Prostate gland (tissue), 2 donors: ENCODE data around the gene ALX3. TPM values are rescaled to one million over a fixed set of nuclear protein-coding genes. Genes with fewer than 3 reads are reported as not detected.

Experiments used
- DNase-seq: peaks from one replicate; pipeline ENCODE4 v3.0.0-alpha.2; 2019; ENCODE audit warnings: low spot score
- H3K27ac ChIP-seq, 2 donors: fragments of 200-600 bp; sonication (generic); 2 replicates each; pipeline ENCODE4 v1.5.1; 2017 to 2019
- H3K27me3 ChIP-seq: fragments of 200-600 bp; sonication (generic); replicated peaks from 2 replicates; pipeline ENCODE4 v1.5.1; 2019; ENCODE audit not compliant: insufficient read depth
- H3K36me3 ChIP-seq, 2 donors: fragments of 200-600 bp; sonication (generic); 1 replicate in 1 of 2; 2 replicates in 1 of 2; pipeline versions ENCODE4 v1.5.1 to v1.8.1; 2017 to 2019
- H3K4me1 ChIP-seq: fragments of 200-600 bp; sonication (generic); replicated peaks from 2 replicates; pipeline ENCODE4 v1.5.1; 2019
- H3K4me3 ChIP-seq, 2 donors: fragments of 200-600 bp; sonication (generic); 2 replicates each; pipeline ENCODE4 v1.5.1; 2017 to 2019
- H3K9me3 ChIP-seq: fragments of 200-600 bp; sonication (generic); 2 replicates; pipeline ENCODE4 v1.5.1; 2017
- CTCF ChIP-seq, 4 experiments: fragments of 200-600 bp in 2 of 4; fragments of 450-650 bp in 2 of 4; sonication (generic) in 2 of 4; IDR thresholded peaks; 1 replicate in 3 of 4; 2 replicates in 1 of 4; pipeline ENCODE4 v1.5.1; 2016 to 2019; ENCODE audit warnings: antibody characterized with exemption in 4 of 4, mild to moderate bottlenecking in 2 of 4, moderate library complexity in 2 of 4
- POLR2A ChIP-seq: fragments of 450-650 bp; IDR thresholded peaks from one replicate; pipeline ENCODE4 v1.6.1; 2016; ENCODE audit warnings: antibody characterized with exemption, mild to moderate bottlenecking
- POLR2AphosphoS5 ChIP-seq: sonication (generic); formaldehyde crosslinking; IDR thresholded peaks from one replicate; pipeline ENCODE4 v1.6.1; 2017; ENCODE audit warnings: antibody characterized with exemption
- WGBS: methylation state at CpG from one replicate; pipeline ENCODE4 v1.1.5; 2018; 5-methylcytosine and 5-hydroxymethylcytosine counted together
- intact Hi-C: fragments of 100-400 bp; cut with DNase I; formaldehyde crosslinking; loops from one replicate; pipeline ENCODE4 v1.14.2; 2022
- total RNA-seq, 2 donors: library from RNA; depleted of rRNA; stranded (reverse); fragments of >200 nt; gene quantifications; one replicate each; pipeline ENCODE4 v1.1.0, GENCODE V29; 2016

The ALX3 gene
- total RNA-seq, 2 donors from 2014 or later = 0.74 TPM; not detected in 1

- Histone ChIP-seq H3K9me3 (no peaks in the 10 kb centered on the region), H3K27me3 (no peaks in the 10 kb centered on the region), H3K4me1 (peaks cover 3% of the 10 kb centered on the region), H3K36me3 (peaks cover 14 to 21% of the 10 kb centered on the region in 2 donors), H3K4me3 (no peak overlapping the region), H3K27ac (no peak overlapping the region)
- 75% methylated on average over 4 of the region's 4 CpGs for WGBS
- no peak for TF ChIP-seq POLR2AphosphoS5
- no peak for TF ChIP-seq CTCF (IDR thresholded peaks at IDR 0.05)
- TF ChIP-seq POLR2A = no peak
- no peak for DNase-seq
- intact Hi-C loops = no loop called here
Measured at GRCh38 chr1:110039641-110040040, 30.8 kb downstream of the ALX3 start.

- no peak overlapping the region for H3K27ac ChIP-seq
- DNase-seq = no peak
- no peaks in the 10 kb centered on the region for H3K9me3 ChIP-seq
- WGBS = 89% methylated on average over 5 of the region's 5 CpGs
- no peak overlapping the region for H3K4me3 ChIP-seq
- intact Hi-C loops = no loop called here
- peaks cover 3% of the 10 kb centered on the region for H3K4me1 ChIP-seq
- H3K27me3 ChIP-seq = no peaks in the 10 kb centered on the region
- TF ChIP-seq POLR2A (no peak), POLR2AphosphoS5 (no peak)
- H3K36me3 ChIP-seq = peaks cover 14 to 15% of the 10 kb centered on the region in 2 donors
Measured at GRCh38 chr1:110038271-110038670, 32.2 kb downstream of the ALX3 start.

GRCh38 chr1:110035236-110035752, 35.2 kb downstream of the ALX3 start:
- no peak for DNase-seq
- no peak for TF ChIP-seq POLR2AphosphoS5
- TF ChIP-seq POLR2A = no peak
- no peak for TF ChIP-seq CTCF (IDR thresholded peaks at IDR 0.05)
- WGBS = 7% methylated on average over 16 of the region's 16 CpGs
- Histone ChIP-seq H3K9me3 (no peaks in the 10 kb centered on the region), H3K27ac (peak overlapping the region; percentile 84 to 87), H3K36me3 (peaks cover 11 to 15% of the 10 kb centered on the region in 2 donors), H3K4me3 (peak overlapping the region; percentile 96 to 97), H3K27me3 (no peaks in the 10 kb centered on the region), H3K4me1 (peaks cover 3% of the 10 kb centered on the region)
- intact Hi-C loops = no loop called here

GRCh38 chr1:110034451-110035235, 35.8 kb downstream of the ALX3 start, which contains the start of gene STRIP1:
Gene STRIP1 (plus strand): TSS chr1:110034624. CDS start chr1:110034638, 14 bp downstream.
- peaks cover 3% of the 10 kb centered on the region for H3K4me1 ChIP-seq
- no peaks in the 10 kb centered on the region for H3K9me3 ChIP-seq
- intact Hi-C loops = no loop called here
- H3K27ac ChIP-seq = peak within 1 kb of the TSS; percentile 84 to 87
- peaks cover 11 to 12% of the 10 kb centered on the region in 2 donors for H3K36me3 ChIP-seq
- WGBS = under 1% methylated on average over 61 of the region's 66 CpGs
- DNase-seq = peak; percentile 90
- TF ChIP-seq CTCF (IDR thresholded peaks at IDR 0.05) = peak in 2 of 4 experiments; percentile 7 to 21
- TF ChIP-seq POLR2A = peak; percentile 54
- TF ChIP-seq POLR2AphosphoS5 = peak; percentile 96
- H3K4me3 ChIP-seq = peak within 1 kb of the TSS; percentile 96 to 97
- no peaks in the 10 kb centered on the region for H3K27me3 ChIP-seq

- no peak for DNase-seq
- 64% methylated on average over 4 of the region's 4 CpGs for WGBS
Measured at GRCh38 chr1:110034040-110034450, 36.4 kb downstream of the ALX3 start.

More at GRCh38 chr1:110034040-110034450, 36.4 kb downstream of the ALX3 start:
- no peaks in the 10 kb centered on the region for H3K27me3 ChIP-seq
- intact Hi-C loops = no loop called here
- peak overlapping the region; percentile 96 to 97 for H3K4me3 ChIP-seq
- no peaks in the 10 kb centered on the region for H3K9me3 ChIP-seq
- TF ChIP-seq CTCF (IDR thresholded peaks at IDR 0.05) (no peak), POLR2A (no peak), POLR2AphosphoS5 (no peak)
- H3K36me3 ChIP-seq = peaks cover 7 to 8% of the 10 kb centered on the region in 2 donors
- H3K27ac ChIP-seq = peak overlapping the region; percentile 84 to 87
- H3K4me1 ChIP-seq = peaks cover 3% of the 10 kb centered on the region
